ENCODE results near the gene ADGRG6. TPM values are rescaled to one million over a fixed set of nuclear protein-coding genes. Genes with fewer than 3 reads are reported as not detected.

The ADGRG6 gene
- total RNA-seq, 4 donors from 2014 or later = 22.3 to 56.5 (median 26.0) TPM

GRCh38 chr6:142408409-142408808 is 106.6 kb downstream of the ADGRG6 start:
- intact Hi-C loops (cut with DNase I) = no loop called here
- Histone ChIP-seq H3K4me1 (peaks cover 0 to 4% (median 0%) of the 10 kb centered on the region in 3 donors), H3K27me3 (no peaks in the 10 kb centered on the region), H3K36me3 (peaks cover 0 to 44% (median 0%) of the 10 kb centered on the region in 3 donors), H3K4me3 (no peak overlapping the region), H3K9me3 (no peaks in the 10 kb centered on the region), H3K27ac (no peak overlapping the region)
- no peak for TF ChIP-seq POLR2A (IDR thresholded peaks at IDR 0.05)
- TF ChIP-seq CTCF (IDR thresholded peaks at IDR 0.05) = peak in 1 of 6 experiments; percentile 7
- DNase-seq = no peak

- Histone ChIP-seq H3K4me1 (peaks cover 0 to 14% (median 0%) of the 10 kb centered on the region in 3 donors), H3K9me3 (no peaks in the 10 kb centered on the region), H3K36me3 (peaks cover 0 to 37% (median 0%) of the 10 kb centered on the region in 3 donors), H3K4me3 (no peak overlapping the region), H3K27ac (no peak overlapping the region), H3K27me3 (no peaks in the 10 kb centered on the region)
- no peak for DNase-seq
- intact Hi-C loops (cut with DNase I) = no loop called here
- WGBS, 2 donors = 67 to 72% methylated on average over 1 of the region's 1 CpG
- TF ChIP-seq POLR2A (IDR thresholded peaks at IDR 0.05) (no peak), CTCF (IDR thresholded peaks at IDR 0.05) (no peak)
These were observed 108.0 kb downstream of the ADGRG6 start for GRCh38 chr6:142409794-142410193.

- intact Hi-C loops (cut with DNase I) = no loop called here
- 84 to 85% methylated on average over 2 of the region's 2 CpGs for WGBS, 2 donors
- no peaks in the 10 kb centered on the region for H3K27me3 ChIP-seq
- H3K36me3 ChIP-seq = peaks cover 0 to 37% (median 0%) of the 10 kb centered on the region in 3 donors
- peaks cover 0 to 14% (median 0%) of the 10 kb centered on the region in 3 donors for H3K4me1 ChIP-seq
- DNase-seq = no peak
- no peaks in the 10 kb centered on the region for H3K9me3 ChIP-seq
- no peak for TF ChIP-seq CTCF (IDR thresholded peaks at IDR 0.05)
- TF ChIP-seq POLR2A (IDR thresholded peaks at IDR 0.05) = no peak
- no peak overlapping the region for H3K27ac ChIP-seq
- H3K4me3 ChIP-seq = no peak overlapping the region
These were observed 109.3 kb downstream of the ADGRG6 start for GRCh38 chr6:142411145-142411544.

GRCh38 chr6:142412241-142412640 is 110.4 kb downstream of the ADGRG6 start:
- Histone ChIP-seq H3K27ac (no peak overlapping the region), H3K36me3 (peaks cover 0 to 46% (median 0%) of the 10 kb centered on the region in 3 donors), H3K4me3 (no peak overlapping the region), H3K4me1 (peaks cover 0 to 14% (median 0%) of the 10 kb centered on the region in 3 donors), H3K9me3 (no peaks in the 10 kb centered on the region), H3K27me3 (no peaks in the 10 kb centered on the region)
- intact Hi-C loops (cut with DNase I) = no loop called here
- no peak for DNase-seq
- WGBS, 2 donors = 73 to 74% methylated on average over 2 of the region's 2 CpGs
- TF ChIP-seq CTCF (IDR thresholded peaks at IDR 0.05) = no peak
- TF ChIP-seq POLR2A (IDR thresholded peaks at IDR 0.05) = no peak

GRCh38 chr6:142412658-142413057 is 110.9 kb downstream of the ADGRG6 start:
- Histone ChIP-seq H3K9me3 (no peaks in the 10 kb centered on the region), H3K27me3 (no peaks in the 10 kb centered on the region), H3K4me1 (peaks cover 0 to 14% (median 0%) of the 10 kb centered on the region in 3 donors), H3K27ac (no peak overlapping the region), H3K36me3 (peaks cover 0 to 50% (median 0%) of the 10 kb centered on the region in 3 donors), H3K4me3 (no peak overlapping the region)
- WGBS, 2 donors = 75 to 88% methylated on average over 2 of the region's 2 CpGs
- TF ChIP-seq CTCF (IDR thresholded peaks at IDR 0.05) = no peak
- TF ChIP-seq POLR2A (IDR thresholded peaks at IDR 0.05) = no peak
- intact Hi-C loops (cut with DNase I) = no loop called here
- no peak for DNase-seq

Measured in esophagus squamous epithelium (tissue), 5 donors.